HEK293 (cell line): Measurements from ENCODE around the gene TES.

Source experiments
- GLI4 ChIP-seq: fragments of 450-650 bp; formaldehyde crosslinking; IDR thresholded peaks from 2 replicates; pipeline ENCODE4 v1.5.1; 2016; ENCODE audit warnings: missing biosample characterization, missing genetic modification characterization
- RBAK ChIP-seq: fragments of 450-650 bp; formaldehyde crosslinking; IDR thresholded peaks from 2 replicates; pipeline ENCODE4 v1.5.1; 2016; ENCODE audit warnings: missing biosample characterization, missing genetic modification characterization
- ZBTB1 ChIP-seq: fragments of 450-650 bp; formaldehyde crosslinking; IDR thresholded peaks from 2 replicates; pipeline ENCODE4 v1.5.1; 2016; ENCODE audit warnings: missing biosample characterization, missing genetic modification characterization
- ZNF626 ChIP-seq: fragments of 450-650 bp; sonication (Bioruptor Pico); formaldehyde crosslinking; IDR thresholded peaks from 2 replicates; pipeline ENCODE4 v1.5.1; 2018; ENCODE audit warnings: missing biosample characterization, missing genetic modification characterization, inconsistent platforms
- ZNF654 ChIP-seq: fragments of 450-650 bp; formaldehyde crosslinking; IDR thresholded peaks from 2 replicates; pipeline ENCODE4 v1.5.1; 2016; ENCODE audit warnings: low read depth, missing biosample characterization, missing genetic modification characterization
- TF ChIP-seq, protein P1 (sequence below): fragments of 450-650 bp; formaldehyde crosslinking; IDR thresholded peaks from 2 replicates; pipeline ENCODE4 v1.5.1; 2016; ENCODE audit warnings: missing biosample characterization, missing genetic modification characterization
- TF ChIP-seq, protein P2 (sequence below): fragments of 450-650 bp; formaldehyde crosslinking; IDR thresholded peaks from 2 replicates; pipeline ENCODE4 v1.5.1; 2016; ENCODE audit warnings: missing biosample characterization, missing genetic modification characterization
- TF ChIP-seq, protein P3 (sequence below): fragments of 450-650 bp; formaldehyde crosslinking; IDR thresholded peaks from 2 replicates; pipeline ENCODE4 v1.5.1; 2016; ENCODE audit warnings: missing biosample characterization, missing genetic modification characterization
- TF ChIP-seq, protein P4 (sequence below): fragments of 450-650 bp; formaldehyde crosslinking; IDR thresholded peaks from 2 replicates; pipeline ENCODE4 v1.5.1; 2016; ENCODE audit warnings: missing biosample characterization, missing genetic modification characterization, borderline replicate concordance

DNA sequence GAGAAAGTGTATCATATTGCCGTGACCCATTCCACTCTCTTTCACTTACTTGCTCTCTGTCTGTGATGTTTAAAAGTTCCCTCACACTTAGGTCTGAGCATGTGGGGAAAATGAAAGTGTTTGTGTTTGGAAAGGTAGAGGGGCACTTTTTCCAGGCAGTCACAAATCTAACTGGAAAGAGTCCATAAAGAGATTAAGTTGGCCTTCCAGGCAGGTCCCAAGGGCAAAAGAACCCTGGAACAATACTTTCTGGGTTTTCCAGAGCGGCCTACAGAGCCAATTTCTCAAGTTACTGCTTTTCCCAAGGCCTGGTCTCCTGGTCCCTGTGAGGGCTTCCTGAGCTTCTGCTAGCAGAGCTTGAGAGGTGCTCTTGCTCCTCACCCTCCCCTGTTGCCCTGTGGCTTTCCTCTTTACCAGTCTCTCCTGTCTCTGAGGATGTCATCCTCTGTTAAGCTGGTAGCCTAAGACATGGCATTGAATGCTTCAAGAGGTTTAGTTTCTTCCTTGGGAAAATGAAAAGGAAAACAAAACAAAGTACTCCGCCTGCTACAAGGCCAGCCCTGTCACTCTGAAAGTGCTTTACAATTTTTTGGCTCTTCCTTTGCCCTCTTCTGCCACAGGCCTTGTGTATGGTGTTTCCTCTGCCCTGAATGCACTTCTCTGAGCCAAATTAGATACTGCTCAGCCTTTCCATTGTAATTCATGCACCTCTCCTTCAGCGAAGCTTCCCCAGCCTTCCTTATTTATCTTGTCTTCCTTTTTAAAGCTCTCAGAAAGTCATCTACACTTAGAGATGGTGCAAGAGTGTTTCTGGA is 20.1 kb downstream of the TES start:
- TF ChIP-seq ZNF626 (tag by site-specific recombination) (no peak), GLI4 (tag by site-specific recombination) (no peak), ZNF654 (tag by site-specific recombination) (no peak), RBAK (tag by site-specific recombination) (no peak), ZBTB1 (tag by site-specific recombination) (no peak)
- TF ChIP-seq, protein P1, sequence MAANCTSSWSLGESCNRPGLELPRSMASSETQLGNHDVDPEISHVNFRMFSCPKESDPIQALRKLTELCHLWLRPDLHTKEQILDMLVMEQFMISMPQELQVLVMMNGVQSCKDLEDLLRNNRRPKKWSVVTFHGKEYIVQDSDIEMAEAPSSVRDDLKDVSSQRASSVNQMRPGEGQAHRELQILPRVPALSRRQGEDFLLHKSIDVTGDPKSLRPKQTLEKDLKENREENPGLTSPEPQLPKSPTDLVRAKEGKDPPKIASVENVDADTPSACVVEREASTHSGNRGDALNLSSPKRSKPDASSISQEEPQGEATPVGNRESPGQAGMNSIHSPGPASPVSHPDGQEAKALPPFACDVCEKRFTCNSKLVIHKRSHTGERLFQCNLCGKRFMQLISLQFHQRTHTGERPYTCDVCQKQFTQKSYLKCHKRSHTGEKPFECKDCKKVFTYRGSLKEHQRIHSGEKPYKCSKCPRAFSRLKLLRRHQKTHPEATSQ = no peak
- TF ChIP-seq, protein P2, sequence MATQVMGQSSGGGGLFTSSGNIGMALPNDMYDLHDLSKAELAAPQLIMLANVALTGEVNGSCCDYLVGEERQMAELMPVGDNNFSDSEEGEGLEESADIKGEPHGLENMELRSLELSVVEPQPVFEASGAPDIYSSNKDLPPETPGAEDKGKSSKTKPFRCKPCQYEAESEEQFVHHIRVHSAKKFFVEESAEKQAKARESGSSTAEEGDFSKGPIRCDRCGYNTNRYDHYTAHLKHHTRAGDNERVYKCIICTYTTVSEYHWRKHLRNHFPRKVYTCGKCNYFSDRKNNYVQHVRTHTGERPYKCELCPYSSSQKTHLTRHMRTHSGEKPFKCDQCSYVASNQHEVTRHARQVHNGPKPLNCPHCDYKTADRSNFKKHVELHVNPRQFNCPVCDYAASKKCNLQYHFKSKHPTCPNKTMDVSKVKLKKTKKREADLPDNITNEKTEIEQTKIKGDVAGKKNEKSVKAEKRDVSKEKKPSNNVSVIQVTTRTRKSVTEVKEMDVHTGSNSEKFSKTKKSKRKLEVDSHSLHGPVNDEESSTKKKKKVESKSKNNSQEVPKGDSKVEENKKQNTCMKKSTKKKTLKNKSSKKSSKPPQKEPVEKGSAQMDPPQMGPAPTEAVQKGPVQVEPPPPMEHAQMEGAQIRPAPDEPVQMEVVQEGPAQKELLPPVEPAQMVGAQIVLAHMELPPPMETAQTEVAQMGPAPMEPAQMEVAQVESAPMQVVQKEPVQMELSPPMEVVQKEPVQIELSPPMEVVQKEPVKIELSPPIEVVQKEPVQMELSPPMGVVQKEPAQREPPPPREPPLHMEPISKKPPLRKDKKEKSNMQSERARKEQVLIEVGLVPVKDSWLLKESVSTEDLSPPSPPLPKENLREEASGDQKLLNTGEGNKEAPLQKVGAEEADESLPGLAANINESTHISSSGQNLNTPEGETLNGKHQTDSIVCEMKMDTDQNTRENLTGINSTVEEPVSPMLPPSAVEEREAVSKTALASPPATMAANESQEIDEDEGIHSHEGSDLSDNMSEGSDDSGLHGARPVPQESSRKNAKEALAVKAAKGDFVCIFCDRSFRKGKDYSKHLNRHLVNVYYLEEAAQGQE (tag by site-specific recombination) = no peak
- TF ChIP-seq, protein P3, sequence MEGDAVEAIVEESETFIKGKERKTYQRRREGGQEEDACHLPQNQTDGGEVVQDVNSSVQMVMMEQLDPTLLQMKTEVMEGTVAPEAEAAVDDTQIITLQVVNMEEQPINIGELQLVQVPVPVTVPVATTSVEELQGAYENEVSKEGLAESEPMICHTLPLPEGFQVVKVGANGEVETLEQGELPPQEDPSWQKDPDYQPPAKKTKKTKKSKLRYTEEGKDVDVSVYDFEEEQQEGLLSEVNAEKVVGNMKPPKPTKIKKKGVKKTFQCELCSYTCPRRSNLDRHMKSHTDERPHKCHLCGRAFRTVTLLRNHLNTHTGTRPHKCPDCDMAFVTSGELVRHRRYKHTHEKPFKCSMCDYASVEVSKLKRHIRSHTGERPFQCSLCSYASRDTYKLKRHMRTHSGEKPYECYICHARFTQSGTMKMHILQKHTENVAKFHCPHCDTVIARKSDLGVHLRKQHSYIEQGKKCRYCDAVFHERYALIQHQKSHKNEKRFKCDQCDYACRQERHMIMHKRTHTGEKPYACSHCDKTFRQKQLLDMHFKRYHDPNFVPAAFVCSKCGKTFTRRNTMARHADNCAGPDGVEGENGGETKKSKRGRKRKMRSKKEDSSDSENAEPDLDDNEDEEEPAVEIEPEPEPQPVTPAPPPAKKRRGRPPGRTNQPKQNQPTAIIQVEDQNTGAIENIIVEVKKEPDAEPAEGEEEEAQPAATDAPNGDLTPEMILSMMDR (tag by site-specific recombination) = no peak
- TF ChIP-seq, protein P4, sequence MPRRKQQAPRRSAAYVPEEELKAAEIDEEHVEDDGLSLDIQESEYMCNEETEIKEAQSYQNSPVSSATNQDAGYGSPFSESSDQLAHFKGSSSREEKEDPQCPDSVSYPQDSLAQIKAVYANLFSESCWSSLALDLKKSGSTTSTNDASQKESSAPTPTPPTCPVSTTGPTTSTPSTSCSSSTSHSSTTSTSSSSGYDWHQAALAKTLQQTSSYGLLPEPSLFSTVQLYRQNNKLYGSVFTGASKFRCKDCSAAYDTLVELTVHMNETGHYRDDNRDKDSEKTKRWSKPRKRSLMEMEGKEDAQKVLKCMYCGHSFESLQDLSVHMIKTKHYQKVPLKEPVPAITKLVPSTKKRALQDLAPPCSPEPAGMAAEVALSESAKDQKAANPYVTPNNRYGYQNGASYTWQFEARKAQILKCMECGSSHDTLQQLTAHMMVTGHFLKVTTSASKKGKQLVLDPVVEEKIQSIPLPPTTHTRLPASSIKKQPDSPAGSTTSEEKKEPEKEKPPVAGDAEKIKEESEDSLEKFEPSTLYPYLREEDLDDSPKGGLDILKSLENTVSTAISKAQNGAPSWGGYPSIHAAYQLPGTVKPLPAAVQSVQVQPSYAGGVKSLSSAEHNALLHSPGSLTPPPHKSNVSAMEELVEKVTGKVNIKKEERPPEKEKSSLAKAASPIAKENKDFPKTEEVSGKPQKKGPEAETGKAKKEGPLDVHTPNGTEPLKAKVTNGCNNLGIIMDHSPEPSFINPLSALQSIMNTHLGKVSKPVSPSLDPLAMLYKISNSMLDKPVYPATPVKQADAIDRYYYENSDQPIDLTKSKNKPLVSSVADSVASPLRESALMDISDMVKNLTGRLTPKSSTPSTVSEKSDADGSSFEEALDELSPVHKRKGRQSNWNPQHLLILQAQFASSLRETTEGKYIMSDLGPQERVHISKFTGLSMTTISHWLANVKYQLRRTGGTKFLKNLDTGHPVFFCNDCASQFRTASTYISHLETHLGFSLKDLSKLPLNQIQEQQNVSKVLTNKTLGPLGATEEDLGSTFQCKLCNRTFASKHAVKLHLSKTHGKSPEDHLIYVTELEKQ (tag by site-specific recombination) = no peak
